Uterus (tissue), 4 donors: Measurements from ENCODE around the gene AUH. TPM values are rescaled to one million over a fixed set of nuclear protein-coding genes. Genes with fewer than 3 reads are reported as not detected.

Source experiments
- DNase-seq, 2 donors: peaks; one replicate each; pipeline ENCODE4 v3.0.0-alpha.2; 2019 to 2020
- H3K27ac ChIP-seq, 2 donors: fragments of 200-600 bp; sonication (generic); 1 replicate in 1 of 2; 2 replicates in 1 of 2; pipeline ENCODE4 v1.5.1; 2016 to 2018
- H3K27me3 ChIP-seq, 2 donors: fragments of 200-600 bp; sonication (generic); one replicate each; pipeline ENCODE4 v1.5.1; 2018 to 2019; ENCODE audit warnings: control low read depth in 1 of 2
- H3K36me3 ChIP-seq, 2 donors: fragments of 200-600 bp; sonication (generic); one replicate each; pipeline ENCODE4 v1.5.1; 2019; ENCODE audit warnings: control low read depth in 1 of 2
- H3K4me1 ChIP-seq, 2 donors: fragments of 200-600 bp; sonication (generic); one replicate each; pipeline ENCODE4 v1.5.1; 2018 to 2019; ENCODE audit warnings: control low read depth in 1 of 2
- H3K4me3 ChIP-seq, 2 donors: fragments of 200-600 bp; sonication (generic); 1 replicate in 1 of 2; 2 replicates in 1 of 2; pipeline ENCODE4 v1.5.1; 2018 to 2019; ENCODE audit warnings: mild to moderate bottlenecking in 1 of 2
- H3K9me3 ChIP-seq, 2 donors: fragments of 200-600 bp; sonication (generic); one replicate each; pipeline ENCODE4 v1.5.1; 2019; ENCODE audit warnings: control low read depth in 1 of 2
- POLR2A ChIP-seq, 2 donors: fragments of 450-650 bp; IDR thresholded peaks; one replicate each; pipeline ENCODE4 v1.6.1; 2016; ENCODE audit warnings: antibody characterized with exemption in 2 of 2, mild to moderate bottlenecking in 1 of 2, moderate library complexity in 1 of 2
- intact Hi-C: fragments of 100-400 bp; cut with DNase I; formaldehyde crosslinking; loops from one replicate; pipeline ENCODE4 v1.15.1; 2023; ENCODE audit warnings: low total_unique reads
- total RNA-seq, 4 donors: library from RNA; depleted of rRNA in 3 of 4; stranded (reverse); fragments of >200 nt in 3 of 4; gene quantifications; one replicate each; pipeline versions ENCODE4 v1.1.0 to v1.2.4, GENCODE V29; 2014 to 2023
- TF ChIP-seq, protein P1 (sequence below), 4 experiments: fragments of 200-600 bp in 2 of 4; fragments of 450-650 bp in 2 of 4; sonication (generic) in 2 of 4; IDR thresholded peaks; one replicate each; pipeline ENCODE4 v1.5.1; 2016 to 2019; ENCODE audit warnings: antibody characterized with exemption in 4 of 4, mild to moderate bottlenecking in 2 of 4, moderate library complexity in 1 of 4
- donor health status: DM: yes; HTN: yes; CAD: no.

Gene AUH
- total RNA-seq, 4 donors from 2014 or later = 4.4 to 36.7 (median 23.7) TPM

DNA sequence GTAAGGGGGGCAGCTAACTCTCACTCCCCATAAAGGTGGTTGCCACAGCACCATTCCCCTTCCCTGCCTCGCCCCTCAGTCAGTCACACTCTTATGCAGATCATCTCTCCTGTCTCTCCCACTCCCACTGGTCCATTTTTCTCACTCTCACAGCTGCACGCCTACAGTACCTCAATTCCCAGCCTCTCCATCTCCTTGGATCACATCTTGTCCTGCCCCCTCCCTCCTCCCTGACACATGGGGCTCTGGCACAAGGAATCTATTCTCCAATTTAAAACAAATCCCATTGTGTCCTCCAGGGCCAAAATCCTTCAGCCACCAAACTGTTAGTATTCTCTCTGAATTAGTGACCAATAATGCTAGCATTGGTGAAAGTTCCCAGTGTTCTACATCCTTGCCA is 114.4 kb downstream of the AUH start:
- H3K36me3 ChIP-seq = no peaks in the 10 kb centered on the region
- no peaks in the 10 kb centered on the region for H3K9me3 ChIP-seq
- no peak for DNase-seq
- H3K27ac ChIP-seq = no peak overlapping the region
- no peak overlapping the region for H3K4me3 ChIP-seq
- intact Hi-C loops = no loop called here
- no peak for TF ChIP-seq POLR2A (IDR thresholded peaks at IDR 0.05)
- TF ChIP-seq, protein P1, sequence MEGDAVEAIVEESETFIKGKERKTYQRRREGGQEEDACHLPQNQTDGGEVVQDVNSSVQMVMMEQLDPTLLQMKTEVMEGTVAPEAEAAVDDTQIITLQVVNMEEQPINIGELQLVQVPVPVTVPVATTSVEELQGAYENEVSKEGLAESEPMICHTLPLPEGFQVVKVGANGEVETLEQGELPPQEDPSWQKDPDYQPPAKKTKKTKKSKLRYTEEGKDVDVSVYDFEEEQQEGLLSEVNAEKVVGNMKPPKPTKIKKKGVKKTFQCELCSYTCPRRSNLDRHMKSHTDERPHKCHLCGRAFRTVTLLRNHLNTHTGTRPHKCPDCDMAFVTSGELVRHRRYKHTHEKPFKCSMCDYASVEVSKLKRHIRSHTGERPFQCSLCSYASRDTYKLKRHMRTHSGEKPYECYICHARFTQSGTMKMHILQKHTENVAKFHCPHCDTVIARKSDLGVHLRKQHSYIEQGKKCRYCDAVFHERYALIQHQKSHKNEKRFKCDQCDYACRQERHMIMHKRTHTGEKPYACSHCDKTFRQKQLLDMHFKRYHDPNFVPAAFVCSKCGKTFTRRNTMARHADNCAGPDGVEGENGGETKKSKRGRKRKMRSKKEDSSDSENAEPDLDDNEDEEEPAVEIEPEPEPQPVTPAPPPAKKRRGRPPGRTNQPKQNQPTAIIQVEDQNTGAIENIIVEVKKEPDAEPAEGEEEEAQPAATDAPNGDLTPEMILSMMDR (IDR thresholded peaks at IDR 0.05) = no peak
- no peaks in the 10 kb centered on the region for H3K4me1 ChIP-seq
- H3K27me3 ChIP-seq = no peaks in the 10 kb centered on the region

DNA sequence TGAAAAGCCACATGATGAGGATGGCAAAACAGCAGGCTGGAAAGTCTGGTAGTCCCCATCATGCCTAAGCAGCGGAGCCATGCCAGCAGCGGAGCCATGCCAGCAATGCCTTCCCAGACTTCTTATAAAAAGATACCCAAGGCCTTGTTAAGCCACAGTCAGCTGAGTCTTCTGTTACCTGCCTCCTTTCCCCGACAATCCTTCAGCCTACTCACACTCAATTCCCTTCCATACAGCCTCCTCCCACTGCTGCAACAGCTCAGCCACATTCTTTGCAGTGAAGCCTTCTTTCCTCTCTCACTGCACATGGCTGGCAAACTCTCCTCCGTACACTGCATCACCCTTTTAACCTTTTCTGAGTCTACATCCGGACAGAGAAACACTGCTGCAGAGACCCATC is 114.9 kb downstream of the AUH start:
- H3K27me3 ChIP-seq = no peaks in the 10 kb centered on the region
- H3K4me3 ChIP-seq = no peak overlapping the region
- TF ChIP-seq POLR2A (IDR thresholded peaks at IDR 0.05) = no peak
- TF ChIP-seq, protein P1 (IDR thresholded peaks at IDR 0.05) = no peak
- no peak overlapping the region for H3K27ac ChIP-seq
- H3K4me1 ChIP-seq = no peaks in the 10 kb centered on the region
- DNase-seq = no peak
- no peaks in the 10 kb centered on the region for H3K36me3 ChIP-seq
- intact Hi-C loops = no loop called here
- no peaks in the 10 kb centered on the region for H3K9me3 ChIP-seq

DNA sequence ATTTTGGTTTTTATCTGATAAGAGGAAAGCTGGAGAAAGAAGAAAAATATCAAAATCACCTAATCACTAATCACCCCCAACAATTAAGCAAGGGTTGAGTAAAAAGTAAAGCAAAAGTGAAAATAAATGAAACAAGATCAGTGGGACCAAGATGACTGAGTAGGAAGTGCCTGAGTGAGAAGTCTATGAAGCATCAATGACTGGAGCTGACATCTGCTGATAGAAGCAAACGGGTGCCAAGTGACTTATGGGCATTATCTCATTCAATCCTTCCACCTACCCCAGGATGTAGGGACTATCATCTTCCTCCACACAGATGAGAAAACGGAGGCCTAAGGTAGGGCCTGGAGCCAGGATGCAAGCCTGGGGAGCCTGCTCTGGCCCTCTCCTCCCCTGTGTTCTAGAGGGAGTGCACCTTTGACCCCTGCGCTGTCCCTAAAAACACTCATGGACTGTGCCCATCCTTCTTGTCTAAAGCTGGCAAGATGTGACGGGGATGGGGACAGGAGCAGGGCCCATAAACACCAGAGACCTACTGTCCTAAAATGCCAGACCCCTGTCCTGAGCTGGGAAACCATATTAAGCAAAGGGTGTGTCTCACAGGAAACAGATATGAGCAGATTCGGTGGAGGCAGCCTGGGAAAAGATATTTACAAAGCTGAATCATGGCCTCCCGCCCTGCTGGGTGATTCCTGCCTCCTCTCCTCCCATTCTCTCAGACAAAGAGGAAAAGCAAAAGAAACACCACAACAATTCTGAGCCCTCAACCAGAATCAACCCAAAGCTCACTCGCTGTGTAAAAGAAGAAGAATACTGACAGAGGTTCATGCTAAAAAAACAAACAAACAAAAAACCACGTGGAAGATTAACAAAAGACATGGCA is 116.0 kb downstream of the AUH start:
- DNase-seq = no peak
- Histone ChIP-seq H3K27me3 (no peaks in the 10 kb centered on the region), H3K4me1 (no peaks in the 10 kb centered on the region), H3K9me3 (no peaks in the 10 kb centered on the region), H3K27ac (no peak overlapping the region), H3K4me3 (no peak overlapping the region), H3K36me3 (no peaks in the 10 kb centered on the region)
- intact Hi-C loops = no loop called here
- no peak for TF ChIP-seq POLR2A (IDR thresholded peaks at IDR 0.05)
- TF ChIP-seq, protein P1 (IDR thresholded peaks at IDR 0.05) = no peak

DNA sequence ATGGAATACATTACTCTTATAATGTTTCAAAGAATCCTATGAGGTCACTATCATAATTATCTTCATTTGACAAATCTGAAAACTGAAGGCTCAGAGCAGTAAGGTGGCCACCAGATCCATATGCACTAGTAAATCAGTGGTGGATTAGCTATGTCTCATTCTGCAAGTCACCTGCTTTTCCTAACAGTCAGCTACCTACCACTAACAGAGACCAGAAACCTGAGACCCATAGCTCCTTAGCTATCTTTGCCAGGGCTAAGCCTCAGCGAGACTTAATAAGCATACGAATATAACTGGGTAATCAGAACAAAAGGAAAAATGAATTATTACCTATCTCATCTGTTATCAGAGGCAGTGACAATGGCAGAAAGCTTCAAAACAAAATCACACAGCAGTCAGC is 118.7 kb downstream of the AUH start:
- Histone ChIP-seq H3K36me3 (no peaks in the 10 kb centered on the region), H3K4me3 (no peak overlapping the region), H3K4me1 (no peaks in the 10 kb centered on the region), H3K9me3 (no peaks in the 10 kb centered on the region), H3K27me3 (no peaks in the 10 kb centered on the region), H3K27ac (no peak overlapping the region)
- DNase-seq = no peak
- intact Hi-C loops = no loop called here
- TF ChIP-seq, protein P1 (IDR thresholded peaks at IDR 0.05) = no peak
- no peak for TF ChIP-seq POLR2A (IDR thresholded peaks at IDR 0.05)

DNA sequence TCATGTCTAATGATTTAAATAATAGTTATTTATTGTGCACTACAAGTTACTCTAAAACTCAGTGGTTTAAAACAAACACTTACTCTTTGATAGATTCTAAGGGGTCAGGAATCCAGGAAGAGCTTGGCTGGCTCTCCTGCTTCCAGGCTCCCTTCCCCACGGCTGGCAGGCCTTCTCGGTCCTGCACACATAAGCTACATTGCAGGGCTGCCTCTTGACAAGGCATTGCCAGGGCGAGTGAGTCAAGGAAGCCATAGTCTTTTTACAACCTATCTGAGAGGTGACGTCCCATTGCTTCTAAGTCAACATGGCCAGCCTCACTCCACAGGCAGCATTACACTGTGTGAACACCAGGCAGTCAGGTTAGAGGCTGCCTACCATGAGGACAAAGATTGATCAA is 119.8 kb downstream of the AUH start:
- Histone ChIP-seq H3K9me3 (no peaks in the 10 kb centered on the region), H3K36me3 (no peaks in the 10 kb centered on the region), H3K4me1 (no peaks in the 10 kb centered on the region), H3K27ac (no peak overlapping the region), H3K27me3 (no peaks in the 10 kb centered on the region), H3K4me3 (no peak overlapping the region)
- intact Hi-C loops = no loop called here
- TF ChIP-seq, protein P1 (IDR thresholded peaks at IDR 0.05) = no peak
- no peak for TF ChIP-seq POLR2A (IDR thresholded peaks at IDR 0.05)
- no peak for DNase-seq
